Loucy (cell line): ENCODE results near the gene NOTCH1.

Experiments used
- CTCF ChIP-seq: fragments of 200-600 bp; sonication (generic); conservative IDR thresholded peaks from 2 replicates; pipeline ENCODE4 v1.5.1; 2014; ENCODE audit warnings: mild to moderate bottlenecking, antibody characterized with exemption, low read length
- EZH2phosphoT487 ChIP-seq: fragments of 200-600 bp; IDR thresholded peaks from 2 replicates; pipeline ENCODE4 v1.6.1; 2018; ENCODE audit warnings: antibody characterized with exemption, mild to moderate bottlenecking, moderate library complexity, borderline replicate concordance

- TF ChIP-seq CTCF (no peak), EZH2phosphoT487 (no peak)
Measured at GRCh38 chr9:136565715-136566552, 20.1 kb upstream of the NOTCH1 start.
